Nephron progenitor cell (in vitro differentiated cells): ENCODE results near the gene ADPRHL1.
A peak's percentile ranks its signal among the peaks of the same experiment; 100 is the strongest.
"Not testable (repeated sequence)": the region's sequence is repeated elsewhere in the genome, so short reads cannot be mapped to it uniquely, and the experiment has no call there.

ENCODE experiments used
- DNase-seq: peaks from one replicate; pipeline ENCODE4 v3.0.0; 2021
- H3K27ac Mint-ChIP-seq: 2 replicates; pipeline ENCODE4 v1.8.0; 2021; ENCODE audit warnings: mild to moderate bottlenecking, moderate library complexity, mixed read lengths
- H3K27me3 Mint-ChIP-seq: 2 replicates; pipeline ENCODE4 v1.8.0; 2021; ENCODE audit warnings: mild to moderate bottlenecking, low read depth, mixed read lengths; ENCODE audit not compliant: poor library complexity
- H3K36me3 Mint-ChIP-seq: 2 replicates; pipeline ENCODE4 v1.8.0; 2021; ENCODE audit warnings: low read depth, mixed read lengths
- H3K4me1 Mint-ChIP-seq: 2 replicates; pipeline ENCODE4 v1.8.0; 2021; ENCODE audit warnings: mixed read lengths
- H3K4me3 Mint-ChIP-seq: 2 replicates; pipeline ENCODE4 v1.8.0; 2021; ENCODE audit warnings: mild to moderate bottlenecking, moderate library complexity, mixed read lengths
- H3K9me3 Mint-ChIP-seq: 2 replicates; pipeline ENCODE4 v1.8.0; 2021; ENCODE audit warnings: mild to moderate bottlenecking, moderate library complexity, mixed read lengths
- CTCF ChIP-seq: fragments of 200-600 bp; sonication (generic); IDR thresholded peaks from 2 replicates; pipeline ENCODE4 v1.5.0; 2021; ENCODE audit warnings: antibody characterized with exemption

Gene ADPRHL1

GRCh38 chr13:113450861-113451620 is 2.2 kb downstream of the ADPRHL1 start:
- H3K27ac Mint-ChIP-seq = not testable (repeated sequence)
- H3K36me3 Mint-ChIP-seq = peaks cover 45% of the 10 kb centered on the region

GRCh38 chr13:113450348-113450744 is 2.9 kb downstream of the ADPRHL1 start:
- Mint-ChIP-seq H3K27ac (peak overlapping the region; percentile 5), H3K4me1 (peaks cover 59% of the 10 kb centered on the region), H3K36me3 (peaks cover 38% of the 10 kb centered on the region)
- not testable (repeated sequence) for H3K27me3 Mint-ChIP-seq, H3K9me3 Mint-ChIP-seq, H3K4me3 Mint-ChIP-seq, DNase-seq

More at GRCh38 chr13:113450861-113451620, 2.2 kb downstream of the ADPRHL1 start:
- H3K4me1 Mint-ChIP-seq = peaks cover 52% of the 10 kb centered on the region
- not testable (repeated sequence) for H3K27me3 Mint-ChIP-seq, H3K4me3 Mint-ChIP-seq, H3K9me3 Mint-ChIP-seq
- peak; percentile 48 for DNase-seq
- peak; percentile 39 for TF ChIP-seq CTCF

GRCh38 chr13:113449693-113450347 is 3.5 kb downstream of the ADPRHL1 start:
- Mint-ChIP-seq H3K4me3 (no peak overlapping the region), H3K27ac (peak overlapping the region; percentile 40), H3K9me3 (no peaks in the 10 kb centered on the region), H3K36me3 (peaks cover 33% of the 10 kb centered on the region), H3K27me3 (no peaks in the 10 kb centered on the region), H3K4me1 (peaks cover 56% of the 10 kb centered on the region)
- TF ChIP-seq CTCF = no peak
- DNase-seq = no peak

- Mint-ChIP-seq H3K4me1 (peaks cover 51% of the 10 kb centered on the region), H3K27me3 (no peaks in the 10 kb centered on the region), H3K9me3 (no peaks in the 10 kb centered on the region), H3K36me3 (peaks cover 33% of the 10 kb centered on the region), H3K27ac (peak overlapping the region; percentile 81), H3K4me3 (no peak overlapping the region)
- no peak for DNase-seq
- TF ChIP-seq CTCF = no peak
These were observed 4.2 kb downstream of the ADPRHL1 start for GRCh38 chr13:113448885-113449692.

- no peak for DNase-seq
- Mint-ChIP-seq H3K36me3 (peaks cover 34% of the 10 kb centered on the region), H3K4me1 (peaks cover 46% of the 10 kb centered on the region), H3K27me3 (no peaks in the 10 kb centered on the region), H3K9me3 (no peaks in the 10 kb centered on the region), H3K27ac (peak overlapping the region; percentile 81), H3K4me3 (no peak overlapping the region)
- TF ChIP-seq CTCF = no peak
These were observed 4.8 kb downstream of the ADPRHL1 start for GRCh38 chr13:113448545-113448884.

- H3K36me3 Mint-ChIP-seq = peaks cover 40% of the 10 kb centered on the region
- DNase-seq = no peak
- H3K4me1 Mint-ChIP-seq = peaks cover 36% of the 10 kb centered on the region
- no peak for TF ChIP-seq CTCF
- no peak overlapping the region for H3K4me3 Mint-ChIP-seq
- peaks cover 7% of the 10 kb centered on the region for H3K9me3 Mint-ChIP-seq
- H3K27ac Mint-ChIP-seq = peak overlapping the region; percentile 54
- H3K27me3 Mint-ChIP-seq = no peaks in the 10 kb centered on the region
These were observed 5.7 kb downstream of the ADPRHL1 start for GRCh38 chr13:113447596-113447995.
